ENCODE measurements around the gene FLYWCH2. TPM values are rescaled to one million over a fixed set of nuclear protein-coding genes. Genes with fewer than 3 reads are reported as not detected.

Gene FLYWCH2
- total RNA-seq, 2 experiments from 2014 or later = 9.3 to 10.9 TPM

Other genes with a start within 250 kb of the FLYWCH2 start
- 10 to 100 TPM; 34.2 to 36.0 TPM for gene KCTD5, start 200.7 kb upstream of the FLYWCH2 start, total RNA-seq
- gene PRSS27, start 163.0 kb upstream of the FLYWCH2 start, total RNA-seq = under 1 TPM; 0.53 to 0.65 TPM
- gene SRRM2, start 130.6 kb upstream of the FLYWCH2 start, total RNA-seq = 1,000 to 10,000 TPM; 1,249 to 1,283 TPM
- 10 to 100 TPM; 70.3 to 71.5 TPM for gene ELOB, start 105.9 kb upstream of the FLYWCH2 start, total RNA-seq
- gene PRSS33, start 95.7 kb upstream of the FLYWCH2 start, total RNA-seq = not detected
- gene PRSS41, start 84.7 kb upstream of the FLYWCH2 start, total RNA-seq = not detected
- 1 to 10 TPM; 1.4 to 2.5 TPM for gene PRSS21, start 66.0 kb upstream of the FLYWCH2 start, total RNA-seq
- not detected for gene ZG16B, start 52.9 kb upstream of the FLYWCH2 start, total RNA-seq
- gene PRSS22, start 25.0 kb upstream of the FLYWCH2 start, total RNA-seq = 1 to 10 TPM; 2.1 to 2.4 TPM
- gene FLYWCH1, start 28.7 kb downstream of the FLYWCH2 start, total RNA-seq = 10 to 100 TPM; 89.1 to 92.6 TPM
- not detected for gene KREMEN2, start 81.1 kb downstream of the FLYWCH2 start, total RNA-seq
- under 1 TPM; 0.14 to 0.22 TPM for gene PAQR4, start 86.1 kb downstream of the FLYWCH2 start, total RNA-seq
- gene PKMYT1, start 97.2 kb downstream of the FLYWCH2 start, total RNA-seq = under 1 TPM; 0.44 to 0.81 TPM
- not detected for gene CLDN9, start 129.7 kb downstream of the FLYWCH2 start, total RNA-seq
- not detected for gene CLDN6, start 135.0 kb downstream of the FLYWCH2 start, total RNA-seq
- gene TNFRSF12A, start 137.2 kb downstream of the FLYWCH2 start, total RNA-seq = 1 to 10 TPM; 2.0 to 2.5 TPM
- 1 to 10 TPM; 6.4 to 7.1 TPM for gene HCFC1R1, start 140.7 kb downstream of the FLYWCH2 start, total RNA-seq
- gene THOC6, start 140.8 kb downstream of the FLYWCH2 start, total RNA-seq = 10 to 100 TPM; 13.1 to 14.0 TPM
- not detected for gene BICDL2, start 153.7 kb downstream of the FLYWCH2 start, total RNA-seq
- gene MMP25, start 163.3 kb downstream of the FLYWCH2 start, total RNA-seq = under 1 TPM; 0.11 to 0.36 TPM
- 100 to 1,000 TPM; 123 to 127 TPM for gene IL32, start 182.4 kb downstream of the FLYWCH2 start, total RNA-seq
- under 1 TPM in 1 of 2 experiments, not detected in 1; 0.62 TPM for gene ZSCAN10, start 216.1 kb downstream of the FLYWCH2 start, total RNA-seq
- gene ZNF205, start 229.4 kb downstream of the FLYWCH2 start, total RNA-seq = not detected

All from CD8-positive, alpha-beta T cell (primary cell).